Neuronal stem cell (in vitro differentiated cells): ENCODE measurements around the gene VOPP1.
"Not testable (repeated sequence)": the region's sequence is repeated elsewhere in the genome, so short reads cannot be mapped to it uniquely, and the experiment has no call there.

Experiments
- DNase-seq: peaks from one replicate; pipeline ENCODE4 v3.0.0-alpha.2; 2013; ENCODE audit warnings: low spot score
- H2AFZ ChIP-seq: one replicate; pipeline ENCODE4 v1.6.1; 2013; ENCODE audit warnings: mild to moderate bottlenecking, low read length, inconsistent platforms
- H2AK5ac ChIP-seq: 2 replicates; pipeline ENCODE4 v1.6.1; 2013; ENCODE audit warnings: low read depth, mild to moderate bottlenecking, inconsistent platforms, low read length, moderate library complexity, mixed read lengths
- H2BK120ac ChIP-seq: 2 replicates; pipeline ENCODE4 v1.6.1; 2013; ENCODE audit warnings: low read depth, mild to moderate bottlenecking, inconsistent platforms, low read length, moderate library complexity, mixed read lengths
- H2BK12ac ChIP-seq: one replicate; pipeline ENCODE4 v1.6.1; 2013; ENCODE audit warnings: low read length, inconsistent platforms
- H2BK15ac ChIP-seq: 2 replicates; pipeline ENCODE4 v1.6.1; 2013; ENCODE audit warnings: mild to moderate bottlenecking, low read length, inconsistent platforms, mixed read lengths
- H2BK5ac ChIP-seq: one replicate; pipeline ENCODE4 v1.6.1; 2013; ENCODE audit warnings: inconsistent platforms, mild to moderate bottlenecking, low read length, moderate library complexity
- H3K14ac ChIP-seq: one replicate; pipeline ENCODE4 v1.6.1; 2013; ENCODE audit warnings: low read length, inconsistent platforms
- H3K18ac ChIP-seq: 2 replicates; pipeline ENCODE4 v1.6.1; 2013; ENCODE audit warnings: low read length, inconsistent platforms
- H3K23ac ChIP-seq: 2 replicates; pipeline ENCODE4 v1.6.1; 2013; ENCODE audit warnings: low read depth, mild to moderate bottlenecking, mixed read lengths, low read length, inconsistent platforms; ENCODE audit not compliant: poor library complexity
- H3K27ac ChIP-seq: replicated peaks from 3 replicates; pipeline ENCODE4 v1.5.1; 2013; ENCODE audit warnings: low read length, inconsistent platforms
- H3K27me3 ChIP-seq, 3 experiments: 2 replicates each; pipeline ENCODE4 v1.6.1; 2013; ENCODE audit warnings: low read length in 3 of 3, mild to moderate bottlenecking in 2 of 3, inconsistent platforms in 1 of 3, low read depth in 1 of 3, mixed read lengths in 1 of 3, moderate library complexity in 1 of 3; ENCODE audit not compliant: control insufficient read depth in 3 of 3, insufficient read depth in 3 of 3
- H3K36me3 ChIP-seq, 2 donors: replicated peaks in 1 of 2; 2 replicates each; pipeline ENCODE4 v1.6.1; 2013; ENCODE audit warnings: low read length in 2 of 2; ENCODE audit not compliant: control insufficient read depth in 2 of 2, insufficient read depth in 2 of 2
- H3K4ac ChIP-seq: 2 replicates; pipeline ENCODE4 v1.6.1; 2013; ENCODE audit warnings: inconsistent platforms, mild to moderate bottlenecking, low read length, moderate library complexity
- H3K4me1 ChIP-seq, 2 donors: 1 replicate in 1 of 2; 2 replicates in 1 of 2; pipeline ENCODE4 v1.6.1; 2013; ENCODE audit warnings: low read length in 2 of 2, low read depth in 1 of 2; ENCODE audit not compliant: control insufficient read depth in 2 of 2, insufficient read depth in 1 of 2
- H3K4me2 ChIP-seq: one replicate; pipeline ENCODE4 v1.6.1; 2013; ENCODE audit warnings: mild to moderate bottlenecking, low read length, inconsistent platforms; ENCODE audit not compliant: insufficient read depth, poor library complexity, severe bottlenecking
- H3K4me3 ChIP-seq, 2 donors: 2 replicates each; pipeline ENCODE4 v1.5.1; 2013; ENCODE audit warnings: low read length in 2 of 2, mild to moderate bottlenecking in 2 of 2, inconsistent platforms in 1 of 2, moderate library complexity in 1 of 2
- H3K79me1 ChIP-seq: one replicate; pipeline ENCODE4 v1.6.1; 2013; ENCODE audit warnings: low read depth, mild to moderate bottlenecking, inconsistent platforms, low read length, moderate library complexity
- H3K9ac ChIP-seq: one replicate; pipeline ENCODE4 v1.6.1; 2013; ENCODE audit warnings: mild to moderate bottlenecking, low read depth, low read length, inconsistent platforms; ENCODE audit not compliant: poor library complexity
- H3K9me3 ChIP-seq, 2 donors: replicated peaks in 1 of 2; 2 replicates each; pipeline versions ENCODE3 to v1.6.1; 2013; ENCODE audit warnings: low read length in 2 of 2, mild to moderate bottlenecking in 2 of 2, inconsistent platforms in 1 of 2, low read depth in 1 of 2, mixed read lengths in 1 of 2, moderate library complexity in 1 of 2; ENCODE audit not compliant: control insufficient read depth in 2 of 2, insufficient read depth in 1 of 2
- H4K8ac ChIP-seq: one replicate; pipeline ENCODE4 v1.6.1; 2013; ENCODE audit warnings: low read depth, mild to moderate bottlenecking, inconsistent platforms, low read length, moderate library complexity
- H4K91ac ChIP-seq: one replicate; pipeline ENCODE4 v1.6.1; 2013; ENCODE audit warnings: low read length, low read depth, mild to moderate bottlenecking, inconsistent platforms; ENCODE audit not compliant: poor library complexity
- WGBS, 2 donors: extraction: QIAGEN DNeasy Blood & Tissue Kit; methylation state at CpG; one replicate each; pipeline ENCODE4 v1.1.7; 2013; ENCODE audit warnings: missing lambda C conversion rate in 2 of 2, mixed read lengths in 1 of 2; ENCODE audit not compliant: insufficient read length in 2 of 2, insufficient replicate concordance in 1 of 2; ENCODE audit errors: extremely low coverage in 2 of 2; 5-methylcytosine and 5-hydroxymethylcytosine counted together

Gene VOPP1

DNA sequence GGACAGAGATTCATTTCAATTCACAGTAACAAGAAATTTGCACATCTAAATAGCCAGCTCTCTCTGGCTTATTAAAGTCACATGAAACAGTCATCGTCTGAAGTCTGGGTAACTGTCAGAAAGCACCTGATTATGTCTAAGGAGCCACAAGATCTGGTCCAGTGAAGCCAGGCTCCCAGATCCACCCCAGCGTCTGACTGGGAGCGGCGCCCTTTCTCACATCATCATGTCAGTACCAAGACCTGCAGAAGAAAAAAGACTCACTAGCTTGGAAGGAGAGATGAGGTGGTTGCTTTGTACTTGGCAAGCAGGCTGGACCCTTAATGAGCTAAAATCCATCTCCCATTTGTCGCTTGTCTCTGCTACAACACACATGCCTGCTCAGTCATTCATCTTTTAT lies 58.4 kb downstream of the VOPP1 start:
- Histone ChIP-seq H3K4me2 (no peak overlapping the region), H3K14ac (no peak overlapping the region), H2BK5ac (no peak overlapping the region), H3K27ac (no peak overlapping the region), H2BK120ac (no peak overlapping the region), H3K18ac (no peak overlapping the region), H4K91ac (no peak overlapping the region), H3K9ac (no peak overlapping the region), H3K79me1 (no peaks in the 10 kb centered on the region), H3K27me3 (no peaks in the 10 kb centered on the region), H3K36me3 (peaks cover 5 to 56% of the 10 kb centered on the region in 2 donors), H2AFZ (no peak overlapping the region), H3K23ac (no peak overlapping the region), H3K4me3 (no peak overlapping the region), H3K4me1 (peaks cover 0 to under 1% of the 10 kb centered on the region in 2 donors), H3K9me3 (no peaks in the 10 kb centered on the region), H4K8ac (no peak overlapping the region), H2BK12ac (no peak overlapping the region), H2AK5ac (no peak overlapping the region), H3K4ac (no peak overlapping the region), H2BK15ac (no peak overlapping the region)
- WGBS, 2 donors = no CpG with 5 or more reads among the region's 5 CpGs
- DNase-seq = no peak

DNA sequence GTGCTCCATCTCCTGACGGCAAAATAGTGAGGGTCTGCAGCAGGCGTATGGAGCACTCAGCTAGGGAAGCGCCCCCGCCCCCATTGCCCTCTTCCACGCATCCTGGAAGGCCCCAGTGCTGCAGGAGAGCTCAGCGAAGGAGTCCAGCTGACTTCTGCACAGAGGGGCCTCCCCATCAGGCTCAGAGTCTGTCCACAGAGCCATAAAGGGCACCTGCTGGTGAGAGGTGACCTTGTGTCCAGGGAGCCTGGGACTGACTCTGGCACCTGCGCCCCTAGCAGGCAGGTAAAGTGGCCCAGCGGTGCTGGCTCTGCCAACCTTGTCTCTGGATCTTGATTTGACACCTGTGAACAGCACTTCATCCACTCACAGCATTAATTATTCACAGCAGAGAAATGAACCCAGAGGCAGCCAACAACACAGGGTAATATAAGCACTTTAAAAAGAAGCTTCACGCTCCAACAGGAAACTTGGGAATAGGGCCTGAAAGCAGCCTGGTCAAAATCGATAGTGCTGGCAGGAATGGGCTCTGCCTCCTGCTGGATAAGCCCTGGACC lies 59.6 kb downstream of the VOPP1 start:
- H2BK120ac ChIP-seq = no peak overlapping the region
- H3K36me3 ChIP-seq = peaks cover 2 to 44% of the 10 kb centered on the region in 2 donors
- peak overlapping the region; percentile 35 for H3K18ac ChIP-seq
- H3K79me1 ChIP-seq = no peaks in the 10 kb centered on the region
- WGBS, 2 donors = no CpG with 5 or more reads among the region's 10 CpGs
- H3K4me2 ChIP-seq = no peak overlapping the region
- H3K23ac ChIP-seq = no peak overlapping the region
- H3K4me3 ChIP-seq = peak overlapping the region in 1 of 2 donors; percentile 36
- H2AK5ac ChIP-seq = no peak overlapping the region
- H2AFZ ChIP-seq = no peak overlapping the region
- no peak overlapping the region for H2BK12ac ChIP-seq
- H3K14ac ChIP-seq = no peak overlapping the region
- H3K27ac ChIP-seq = no peak overlapping the region
- no peaks in the 10 kb centered on the region for H3K4me1 ChIP-seq
- no peaks in the 10 kb centered on the region for H3K27me3 ChIP-seq
- DNase-seq = no peak
- H3K4ac ChIP-seq = no peak overlapping the region
- H2BK15ac ChIP-seq = no peak overlapping the region
- H2BK5ac ChIP-seq = no peak overlapping the region
- no peaks in the 10 kb centered on the region for H3K9me3 ChIP-seq
- H3K9ac ChIP-seq = peak overlapping the region; percentile 8
- H4K8ac ChIP-seq = no peak overlapping the region
- no peak overlapping the region for H4K91ac ChIP-seq

DNA sequence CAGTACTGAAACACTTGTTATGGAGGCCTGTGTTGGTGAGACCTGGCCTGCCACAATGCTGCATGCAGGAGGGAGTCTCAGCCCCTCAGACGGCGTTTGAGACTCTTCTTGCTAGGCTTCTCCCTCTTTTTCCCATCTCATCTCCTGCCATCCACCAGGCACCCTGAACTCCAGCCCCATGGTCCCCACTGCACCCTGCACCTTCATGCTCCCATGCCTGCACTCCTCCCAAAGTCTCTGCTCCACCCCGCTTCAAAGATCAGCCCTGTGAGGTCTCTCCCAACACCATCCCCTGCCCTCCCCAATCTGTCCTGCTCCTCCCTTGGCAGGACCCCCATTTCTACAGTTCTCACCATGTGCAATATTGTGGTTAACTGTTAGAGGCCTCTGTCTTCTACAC lies 61.7 kb downstream of the VOPP1 start:
- Histone ChIP-seq H3K14ac (no peak overlapping the region), H3K4ac (no peak overlapping the region), H3K27me3 (no peaks in the 10 kb centered on the region), H3K79me1 (no peaks in the 10 kb centered on the region), H3K9ac (no peak overlapping the region), H4K91ac (no peak overlapping the region), H2AFZ (no peak overlapping the region), H2BK15ac (no peak overlapping the region), H3K36me3 (peaks cover 0 to 32% of the 10 kb centered on the region in 2 donors), H3K4me3 (no peak overlapping the region), H3K18ac (no peak overlapping the region), H3K23ac (no peak overlapping the region), H2AK5ac (no peak overlapping the region), H2BK12ac (no peak overlapping the region), H2BK5ac (no peak overlapping the region), H4K8ac (no peak overlapping the region), H2BK120ac (no peak overlapping the region), H3K9me3 (no peaks in the 10 kb centered on the region), H3K27ac (no peak overlapping the region), H3K4me2 (no peak overlapping the region), H3K4me1 (no peaks in the 10 kb centered on the region)
- no peak for DNase-seq
- WGBS, 2 donors = no CpG with 5 or more reads among the region's 3 CpGs

DNA sequence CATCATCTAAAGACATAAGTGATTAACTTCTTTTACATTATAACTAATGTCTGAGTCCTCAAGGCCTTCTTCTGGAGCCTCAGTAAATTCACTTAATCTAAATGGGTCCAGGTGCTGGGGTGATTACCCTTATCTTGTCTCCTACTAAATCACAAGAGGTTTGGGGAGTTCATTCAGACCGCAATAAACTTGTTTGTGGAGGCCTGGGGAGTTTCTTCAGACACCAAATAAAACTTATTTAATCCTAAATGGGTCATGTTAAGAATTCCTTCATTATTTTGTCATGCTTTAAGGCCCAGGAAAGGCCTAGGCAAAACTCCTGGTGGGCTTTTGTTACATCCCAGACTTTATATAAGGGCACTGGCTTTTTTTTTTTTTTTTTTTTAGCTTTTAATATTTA lies 62.1 kb downstream of the VOPP1 start:
- no CpG with 5 or more reads among the region's 1 CpG for WGBS, 2 donors

More for the DNA sequence above, 62.1 kb downstream of the VOPP1 start:
- H3K27ac ChIP-seq, H2AFZ ChIP-seq, H4K91ac ChIP-seq, H3K4me2 ChIP-seq, H3K4ac ChIP-seq, H4K8ac ChIP-seq, H3K9ac ChIP-seq, H2BK120ac ChIP-seq, H2BK12ac ChIP-seq, H3K4me1 ChIP-seq, H3K79me1 ChIP-seq, H3K9me3 ChIP-seq, H2BK15ac ChIP-seq, H2AK5ac ChIP-seq, H3K18ac ChIP-seq, H3K14ac ChIP-seq, DNase-seq, H3K4me3 ChIP-seq, H3K23ac ChIP-seq, H2BK5ac ChIP-seq, H3K27me3 ChIP-seq: not testable (repeated sequence)
- peaks cover 0 to 29% of the 10 kb centered on the region in 2 donors for H3K36me3 ChIP-seq
